Measurements from ENCODE around the gene ZNF644.
"Not testable (repeated sequence)": the region's sequence is repeated elsewhere in the genome, so short reads cannot be mapped to it uniquely, and the experiment has no call there.

ZNF644 gene

GRCh38 chr1:91021686-91022517, at the start of gene ZNF644:
Gene ZNF644, minus strand, starts transcription at chr1:91022035. Its CDS starts 39,682 bp downstream, at chr1:90982353.
- DNase-seq (ENCODE audit: low spot score) = peak; percentile 94

- DNase-seq (ENCODE audit: low spot score) = no peak
Observed at GRCh38 chr1:91070298-91070697, 48.5 kb upstream of the ZNF644 start.

GRCh38 chr1:91066538-91066937, 44.7 kb upstream of the ZNF644 start:
- DNase-seq (ENCODE audit: low spot score) = no peak

GRCh38 chr1:91065337-91065736, 43.5 kb upstream of the ZNF644 start:
- DNase-seq (ENCODE audit: low spot score) = no peak

GRCh38 chr1:91063403-91063802, 41.6 kb upstream of the ZNF644 start:
- DNase-seq (ENCODE audit: low spot score) = not testable (repeated sequence)

- DNase-seq (ENCODE audit: low spot score) = no peak
Observed at GRCh38 chr1:91059157-91059556, 37.3 kb upstream of the ZNF644 start.

GRCh38 chr1:91057784-91058183, 35.9 kb upstream of the ZNF644 start:
- no peak for DNase-seq (ENCODE audit: low spot score)

GRCh38 chr1:91054780-91055481, 33.1 kb upstream of the ZNF644 start:
- no peak for DNase-seq (ENCODE audit: low spot score)

GRCh38 chr1:91053630-91054029, 31.8 kb upstream of the ZNF644 start:
- no peak for DNase-seq (ENCODE audit: low spot score)

GRCh38 chr1:91049551-91049950, 27.7 kb upstream of the ZNF644 start:
- DNase-seq (ENCODE audit: low spot score) = not testable (repeated sequence)

GRCh38 chr1:91046766-91047165, 24.9 kb upstream of the ZNF644 start:
- no peak for DNase-seq (ENCODE audit: low spot score)

GRCh38 chr1:91045284-91045683, 23.4 kb upstream of the ZNF644 start:
- no peak for DNase-seq (ENCODE audit: low spot score)

- not testable (repeated sequence) for DNase-seq (ENCODE audit: low spot score)
Observed at GRCh38 chr1:91044776-91045175, 22.9 kb upstream of the ZNF644 start.

GRCh38 chr1:91042372-91042771, 20.5 kb upstream of the ZNF644 start:
- DNase-seq (ENCODE audit: low spot score) = not testable (repeated sequence)

GRCh38 chr1:91038582-91038981, 16.7 kb upstream of the ZNF644 start:
- DNase-seq (ENCODE audit: low spot score) = no peak

GRCh38 chr1:91036894-91037829, 15.3 kb upstream of the ZNF644 start:
- DNase-seq (ENCODE audit: low spot score) = no peak

GRCh38 chr1:91032349-91032748, 10.5 kb upstream of the ZNF644 start:
- no peak for DNase-seq (ENCODE audit: low spot score)

- DNase-seq (ENCODE audit: low spot score) = no peak
Observed at GRCh38 chr1:91031081-91031480, 9.2 kb upstream of the ZNF644 start.

- DNase-seq (ENCODE audit: low spot score) = peak; percentile 33
Observed at GRCh38 chr1:91026777-91027176, 4.9 kb upstream of the ZNF644 start.

GRCh38 chr1:91026320-91026719, 4.5 kb upstream of the ZNF644 start:
- DNase-seq (ENCODE audit: low spot score) = no peak

GRCh38 chr1:91024481-91025119, 2.8 kb upstream of the ZNF644 start:
- DNase-seq (ENCODE audit: low spot score) = no peak

- no peak for DNase-seq (ENCODE audit: low spot score)
Observed at GRCh38 chr1:91022518-91022929, 689 bp upstream of the ZNF644 start.

All from hepatic stellate cell (primary cell).